HL-60 (cell line): ENCODE results near the gene ZDHHC16.

Experiments
- POLR2AphosphoS5 ChIP-seq: IDR thresholded peaks from 2 replicates; pipeline ENCODE4 v1.6.1; 2012; ENCODE audit warnings: low read depth
- TF ChIP-seq, protein P1 (sequence below): IDR thresholded peaks from one replicate; pipeline ENCODE4 v1.5.1; 2011; ENCODE audit warnings: low read length, control low read depth, inconsistent platforms; ENCODE audit not compliant: insufficient read depth

DNA sequence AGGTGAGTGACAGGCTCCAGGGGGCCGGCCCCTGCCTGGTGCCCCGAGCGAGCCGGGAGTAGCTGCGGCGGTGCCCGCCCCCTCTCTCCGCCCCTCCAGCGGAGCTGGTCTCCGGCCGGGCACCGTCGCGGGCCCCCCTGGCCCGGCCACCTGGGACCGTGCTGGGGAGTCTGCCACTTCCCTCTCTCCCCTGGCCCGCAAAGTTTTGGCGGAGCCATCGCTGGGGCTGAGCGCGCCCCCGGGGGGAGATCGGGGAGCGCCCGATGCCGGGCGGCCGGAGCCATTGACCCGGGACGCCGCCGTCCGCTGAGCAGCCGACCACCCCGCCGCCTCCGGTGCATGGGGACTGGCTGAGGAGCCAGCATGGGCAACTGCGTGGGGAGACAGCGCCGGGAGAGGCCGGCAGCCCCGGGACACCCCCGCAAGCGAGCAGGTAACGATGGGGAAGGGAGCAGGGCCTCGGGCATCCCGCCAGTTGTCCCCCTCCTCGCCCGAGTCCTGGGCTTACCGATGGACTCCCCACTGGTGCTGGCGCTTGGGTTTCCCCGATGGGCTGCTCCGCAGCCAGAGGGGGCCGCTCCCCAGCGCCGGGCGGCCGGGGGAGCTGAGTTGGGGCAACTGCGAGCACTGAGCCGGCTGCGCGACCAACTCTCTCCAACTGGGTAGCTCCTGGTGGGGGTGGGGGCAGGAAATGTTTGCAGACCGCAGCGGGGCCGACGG, 53.0 kb downstream of the ZDHHC16 start, which contains the start of gene UBTD1:
- TF ChIP-seq, protein P1, sequence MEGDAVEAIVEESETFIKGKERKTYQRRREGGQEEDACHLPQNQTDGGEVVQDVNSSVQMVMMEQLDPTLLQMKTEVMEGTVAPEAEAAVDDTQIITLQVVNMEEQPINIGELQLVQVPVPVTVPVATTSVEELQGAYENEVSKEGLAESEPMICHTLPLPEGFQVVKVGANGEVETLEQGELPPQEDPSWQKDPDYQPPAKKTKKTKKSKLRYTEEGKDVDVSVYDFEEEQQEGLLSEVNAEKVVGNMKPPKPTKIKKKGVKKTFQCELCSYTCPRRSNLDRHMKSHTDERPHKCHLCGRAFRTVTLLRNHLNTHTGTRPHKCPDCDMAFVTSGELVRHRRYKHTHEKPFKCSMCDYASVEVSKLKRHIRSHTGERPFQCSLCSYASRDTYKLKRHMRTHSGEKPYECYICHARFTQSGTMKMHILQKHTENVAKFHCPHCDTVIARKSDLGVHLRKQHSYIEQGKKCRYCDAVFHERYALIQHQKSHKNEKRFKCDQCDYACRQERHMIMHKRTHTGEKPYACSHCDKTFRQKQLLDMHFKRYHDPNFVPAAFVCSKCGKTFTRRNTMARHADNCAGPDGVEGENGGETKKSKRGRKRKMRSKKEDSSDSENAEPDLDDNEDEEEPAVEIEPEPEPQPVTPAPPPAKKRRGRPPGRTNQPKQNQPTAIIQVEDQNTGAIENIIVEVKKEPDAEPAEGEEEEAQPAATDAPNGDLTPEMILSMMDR, result no peak
- no peak for TF ChIP-seq POLR2AphosphoS5
